HG03097 (cell line): ENCODE data around the gene RPS19BP1.
"Not testable (repeated sequence)": the region's sequence is repeated elsewhere in the genome, so short reads cannot be mapped to it uniquely, and the experiment has no call there.

Experiments
- ATAC-seq: cut with Tn5 transposase; IDR thresholded peaks from one replicate; pipeline ENCODE4 v1.9.1; 2021; ENCODE audit not compliant: unreplicated experiment, low FRiP score

Gene RPS19BP1

GRCh38 chr22:39529487-39529851 lies 3.1 kb downstream of the RPS19BP1 start:
- ATAC-seq = no peak

- ATAC-seq = peak; percentile 34
Measured at GRCh38 chr22:39528681-39529486, 3.7 kb downstream of the RPS19BP1 start.

GRCh38 chr22:39528080-39528661 lies 4.4 kb downstream of the RPS19BP1 start:
- no peak for ATAC-seq

- ATAC-seq = no peak
Measured at GRCh38 chr22:39527481-39527961, 5.0 kb downstream of the RPS19BP1 start.

GRCh38 chr22:39526736-39527171 lies 5.8 kb downstream of the RPS19BP1 start:
- ATAC-seq = no peak

GRCh38 chr22:39525658-39525975 lies 6.9 kb downstream of the RPS19BP1 start:
- ATAC-seq = no peak

- ATAC-seq = no peak
Measured at GRCh38 chr22:39524753-39525657, 7.5 kb downstream of the RPS19BP1 start.

GRCh38 chr22:39524089-39524752 lies 8.3 kb downstream of the RPS19BP1 start:
- no peak for ATAC-seq

GRCh38 chr22:39522567-39523300 lies 9.8 kb downstream of the RPS19BP1 start:
- no peak for ATAC-seq

- not testable (repeated sequence) for ATAC-seq
Measured at GRCh38 chr22:39522091-39522490, 10.5 kb downstream of the RPS19BP1 start.

- ATAC-seq = not testable (repeated sequence)
Measured at GRCh38 chr22:39521106-39521885, 11.3 kb downstream of the RPS19BP1 start.

GRCh38 chr22:39520226-39521105 lies 12.1 kb downstream of the RPS19BP1 start, which contains the start of gene ATF4:
ATF4 (plus strand) TSS chr22:39520562; CDS start chr22:39521446, 884 bp downstream.
- peak; percentile 38 for ATAC-seq

- peak; percentile 69 for ATAC-seq
Measured at GRCh38 chr22:39519681-39520225, 12.8 kb downstream of the RPS19BP1 start.

GRCh38 chr22:39518996-39519680 lies 13.4 kb downstream of the RPS19BP1 start:
- no peak for ATAC-seq

- ATAC-seq = no peak
Measured at GRCh38 chr22:39518144-39518786, 14.3 kb downstream of the RPS19BP1 start.

GRCh38 chr22:39517470-39517869 lies 15.1 kb downstream of the RPS19BP1 start:
- ATAC-seq = no peak
